Measurements from ENCODE around the gene TTLL6.

GRCh38 chr17:48751733-48752398 lies 65.2 kb downstream of the TTLL6 start:
- TF ChIP-seq CTCF (conservative IDR thresholded peaks at IDR 0.05; ENCODE audit: low read depth, low read length) (no peak), EZH2phosphoT487 (IDR thresholded peaks at IDR 0.05; ENCODE audit: borderline replicate concordance, low read length) (no peak), EZH2 (IDR thresholded peaks at IDR 0.05; ENCODE audit: low read length, unreplicated experiment) (no peak)
